Measurements from ENCODE around the gene RHBDF1.
A peak's percentile ranks its signal among the peaks of the same experiment; 100 is the strongest.
"Not testable (repeated sequence)": the region's sequence is repeated elsewhere in the genome, so short reads cannot be mapped to it uniquely, and the experiment has no call there.

RHBDF1 gene

GRCh38 chr16:33877-34647, 38.4 kb downstream of the RHBDF1 start:
- no peak for DNase-seq

- not testable (repeated sequence) for DNase-seq
Observed at GRCh38 chr16:33154-33876, 39.1 kb downstream of the RHBDF1 start.

- DNase-seq, result not testable (repeated sequence)
Observed at GRCh38 chr16:30627-31026, 41.8 kb downstream of the RHBDF1 start.

- DNase-seq, result not testable (repeated sequence)
Observed at GRCh38 chr16:25926-26348, 46.5 kb downstream of the RHBDF1 start.

- not testable (repeated sequence) for DNase-seq
Observed at GRCh38 chr16:24151-24550, 48.3 kb downstream of the RHBDF1 start.

- not testable (repeated sequence) for DNase-seq
Observed at GRCh38 chr16:20886-21285, 51.5 kb downstream of the RHBDF1 start.

GRCh38 chr16:17062-17765, 55.2 kb downstream of the RHBDF1 start:
- DNase-seq, result not testable (repeated sequence)

GRCh38 chr16:10772-11171, 61.7 kb downstream of the RHBDF1 start:
- peak; percentile 77 to 78 for DNase-seq

- peak; percentile 41 to 81 for DNase-seq
Observed at GRCh38 chr16:9903-10665, 62.3 kb downstream of the RHBDF1 start.
